Measurements from ENCODE around the gene PATL1. TPM values are rescaled to one million over a fixed set of nuclear protein-coding genes. Genes with fewer than 3 reads are reported as not detected.
"Not testable (repeated sequence)": the region's sequence is repeated elsewhere in the genome, so short reads cannot be mapped to it uniquely, and the experiment has no call there.

PATL1 gene
- total RNA-seq, 2 experiments from 2014 or later = 56.7 to 56.8 TPM

GRCh38 chr11:59692915-59693314 lies 24.1 kb upstream of the PATL1 start:
- DNase-seq = no peak
- CTCF ChIA-PET = interaction anchor here (0.6 kb wide), 1 partner anchor 32 kb away, joined by 5 read pairs; no protein-coding TSS in a partner anchor
- peaks cover 12% of the 10 kb centered on the region for H3K9me3 Mint-ChIP-seq
- intact Hi-C loops (cut with micrococcal nuclease) = no loop called here
- H3K4me1 Mint-ChIP-seq (ENCODE audit: low read depth) = no peaks in the 10 kb centered on the region
- peaks cover 1% of the 10 kb centered on the region for H3K36me3 Mint-ChIP-seq (ENCODE audit: low read depth)
- H3K27me3 Mint-ChIP-seq (ENCODE audit: low read depth) = peaks cover 16% of the 10 kb centered on the region
- no peak overlapping the region for H3K4me3 Mint-ChIP-seq
- H3K27ac Mint-ChIP-seq = no peak overlapping the region

GRCh38 chr11:59691156-59691555 lies 22.3 kb upstream of the PATL1 start:
- no peak for DNase-seq
- H3K9me3 Mint-ChIP-seq = peaks cover 12% of the 10 kb centered on the region
- CTCF ChIA-PET = interaction anchor here (0.6 kb wide), 1 partner anchor 154 kb away, joined by 4 read pairs; no protein-coding TSS in a partner anchor
- no peaks in the 10 kb centered on the region for H3K4me1 Mint-ChIP-seq (ENCODE audit: low read depth)
- peaks cover 18% of the 10 kb centered on the region for H3K27me3 Mint-ChIP-seq (ENCODE audit: low read depth)
- peaks cover 1% of the 10 kb centered on the region for H3K36me3 Mint-ChIP-seq (ENCODE audit: low read depth)
- no peak overlapping the region for H3K4me3 Mint-ChIP-seq
- no peak overlapping the region for H3K27ac Mint-ChIP-seq
- intact Hi-C loops (cut with micrococcal nuclease) = no loop called here

DNA sequence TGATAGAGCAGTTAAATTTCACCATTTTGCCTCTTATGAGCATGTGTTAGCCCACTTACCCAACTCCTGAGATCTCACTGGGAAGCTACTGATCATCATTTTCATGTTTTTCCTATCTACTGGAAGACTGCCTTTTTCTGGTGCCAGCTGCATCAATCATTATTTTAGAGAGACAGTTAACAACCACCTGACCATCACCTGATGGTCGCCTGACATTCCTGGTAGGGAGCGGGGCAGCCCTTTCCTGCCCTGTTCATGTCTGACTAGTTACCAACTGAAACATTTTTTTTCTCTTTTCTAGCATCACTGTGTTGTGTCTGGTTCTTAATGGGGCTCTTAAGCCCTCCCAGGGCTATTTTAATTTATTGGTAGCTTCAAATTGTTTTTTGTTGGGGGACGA lies 20.2 kb upstream of the PATL1 start:
- H3K27me3 Mint-ChIP-seq (ENCODE audit: low read depth) = peaks cover 22% of the 10 kb centered on the region
- H3K27ac Mint-ChIP-seq = no peak overlapping the region
- intact Hi-C loops (cut with micrococcal nuclease) = no loop called here
- H3K4me1 Mint-ChIP-seq (ENCODE audit: low read depth) = no peaks in the 10 kb centered on the region
- peaks cover 12% of the 10 kb centered on the region for H3K9me3 Mint-ChIP-seq
- peaks cover 1% of the 10 kb centered on the region for H3K36me3 Mint-ChIP-seq (ENCODE audit: low read depth)
- CTCF ChIA-PET = no interaction called here
- no peak overlapping the region for H3K4me3 Mint-ChIP-seq
- DNase-seq = no peak

DNA sequence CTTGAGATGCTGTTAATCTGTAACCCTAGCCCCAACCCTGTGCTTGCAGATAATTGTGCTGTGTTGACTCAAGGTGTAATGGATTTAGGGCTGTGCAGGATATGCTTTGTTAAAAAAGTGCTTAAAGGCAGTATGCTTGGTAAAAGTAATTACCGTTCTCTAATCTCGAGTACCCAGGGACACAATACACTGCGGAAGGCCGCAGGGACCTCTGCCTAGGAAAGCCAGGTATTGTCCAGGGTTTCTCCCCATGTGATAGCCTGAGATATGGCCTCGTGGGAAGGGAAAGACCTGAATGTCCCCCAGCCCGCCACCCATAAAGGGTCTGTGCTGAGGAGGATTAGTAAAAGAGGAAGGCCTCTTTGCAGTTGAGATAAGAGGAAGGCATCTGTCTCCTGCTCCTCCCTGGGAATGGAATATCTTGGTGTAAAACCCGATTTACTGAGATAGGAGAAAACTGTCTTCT lies 12.5 kb upstream of the PATL1 start:
- H3K9me3 Mint-ChIP-seq; H3K4me3 Mint-ChIP-seq; H3K27ac Mint-ChIP-seq; CTCF ChIA-PET; H3K36me3 Mint-ChIP-seq (ENCODE audit: low read depth); DNase-seq; intact Hi-C loops (cut with micrococcal nuclease); H3K4me1 Mint-ChIP-seq (ENCODE audit: low read depth): not testable (repeated sequence)
- H3K27me3 Mint-ChIP-seq (ENCODE audit: low read depth) = peaks cover 11% of the 10 kb centered on the region

DNA sequence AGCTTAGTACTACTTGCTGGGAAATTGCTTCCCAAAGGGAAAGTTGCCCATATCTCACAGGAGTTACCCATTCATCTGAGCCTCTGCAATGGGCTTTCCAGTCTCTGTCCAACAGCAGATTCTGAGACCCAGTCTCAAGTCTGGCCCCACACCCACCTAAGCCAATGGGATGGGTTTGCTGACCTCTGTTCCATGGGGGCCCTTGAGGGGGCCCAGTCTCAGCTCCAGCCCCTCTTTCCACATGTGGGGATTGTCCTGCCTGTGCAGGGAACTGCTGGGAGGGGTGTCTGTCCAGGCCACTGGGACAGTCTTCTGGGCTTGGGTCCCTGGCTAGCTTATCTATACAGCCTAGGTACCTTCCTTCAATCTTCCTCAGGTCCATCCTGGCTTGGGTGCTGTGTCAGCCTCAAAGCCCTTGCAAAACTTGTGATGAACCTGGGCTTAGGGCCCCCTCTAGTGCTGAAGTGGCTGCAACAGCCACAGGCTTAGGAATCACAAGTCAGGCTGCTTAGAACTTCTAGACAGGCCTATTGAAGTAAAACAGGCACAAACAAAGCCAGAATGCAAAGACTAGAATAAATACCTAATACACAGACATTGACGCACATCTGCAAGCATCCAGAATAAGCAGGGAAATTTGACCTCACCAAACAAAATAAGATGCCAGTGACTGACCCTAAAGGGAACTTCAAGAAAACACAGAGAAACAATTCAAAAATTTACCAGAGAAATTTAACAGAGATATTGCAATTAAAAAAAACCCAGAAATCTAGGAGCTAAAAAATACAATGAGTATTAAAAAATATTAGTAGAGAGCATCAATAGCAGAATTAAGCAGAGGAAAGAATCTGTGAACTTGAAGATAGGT lies 11.7 kb upstream of the PATL1 start:
- H3K4me1 Mint-ChIP-seq (ENCODE audit: low read depth) = no peaks in the 10 kb centered on the region
- peak; percentile 70 for DNase-seq
- no peak overlapping the region for H3K4me3 Mint-ChIP-seq
- H3K27ac Mint-ChIP-seq = no peak overlapping the region
- intact Hi-C loops (cut with micrococcal nuclease) = loop anchor here (1.0 kb wide), 3 partner anchors 143 to 509 kb away; no protein-coding TSS in a partner anchor
- H3K36me3 Mint-ChIP-seq (ENCODE audit: low read depth) = no peaks in the 10 kb centered on the region
- peaks cover 6% of the 10 kb centered on the region for H3K27me3 Mint-ChIP-seq (ENCODE audit: low read depth)
- no peaks in the 10 kb centered on the region for H3K9me3 Mint-ChIP-seq
- CTCF ChIA-PET = interaction anchor here (0.7 to 1.0 kb wide), 2 partner anchors 27 to 151 kb away, joined by 3 to 4 read pairs; no protein-coding TSS in a partner anchor

DNA sequence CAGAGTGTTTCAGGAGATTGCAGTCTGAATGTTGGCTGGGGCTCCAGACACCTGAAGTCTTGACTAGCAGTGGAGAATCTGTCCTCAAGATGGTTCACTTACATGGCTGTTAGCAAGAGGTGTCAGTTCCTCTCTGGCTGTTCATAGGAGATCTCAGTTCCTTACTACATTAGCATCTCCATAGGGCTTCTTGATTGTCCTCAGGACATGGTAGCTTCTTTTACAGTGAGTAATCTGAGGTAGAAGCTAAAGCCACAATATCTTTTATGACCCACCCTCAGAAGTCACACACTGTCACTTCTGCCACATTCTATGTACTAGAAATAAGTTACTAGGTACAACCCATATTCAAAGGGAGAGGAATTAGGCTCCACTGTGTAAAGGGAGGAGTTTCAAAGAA lies 10.5 kb upstream of the PATL1 start:
- Mint-ChIP-seq H3K4me1 (ENCODE audit: low read depth) (no peaks in the 10 kb centered on the region), H3K27me3 (ENCODE audit: low read depth) (peaks cover 3% of the 10 kb centered on the region), H3K4me3 (no peak overlapping the region), H3K27ac (no peak overlapping the region), H3K36me3 (ENCODE audit: low read depth) (no peaks in the 10 kb centered on the region), H3K9me3 (no peaks in the 10 kb centered on the region)
- DNase-seq = no peak
- CTCF ChIA-PET = interaction anchor here (1.0 kb wide), 1 partner anchor 150 kb away, joined by 3 read pairs; no protein-coding TSS in a partner anchor
- intact Hi-C loops (cut with micrococcal nuclease) = loop anchor here (10.0 kb wide), 1 partner anchor 395 kb away; no protein-coding TSS in a partner anchor

- intact Hi-C loops (cut with micrococcal nuclease) = loop anchor here (10.0 kb wide), 1 partner anchor 394 kb away; no protein-coding TSS in a partner anchor
- no peak for DNase-seq
- no peaks in the 10 kb centered on the region for H3K9me3 Mint-ChIP-seq
- H3K27ac Mint-ChIP-seq = no peak overlapping the region
- CTCF ChIA-PET = no interaction called here
- no peak overlapping the region for H3K4me3 Mint-ChIP-seq
- H3K36me3 Mint-ChIP-seq (ENCODE audit: low read depth) = no peaks in the 10 kb centered on the region
- peaks cover 3% of the 10 kb centered on the region for H3K27me3 Mint-ChIP-seq (ENCODE audit: low read depth)
- H3K4me1 Mint-ChIP-seq (ENCODE audit: low read depth) = no peaks in the 10 kb centered on the region
Measured at GRCh38 chr11:59678813-59679165, 10.0 kb upstream of the PATL1 start.

- Mint-ChIP-seq H3K27ac (no peak overlapping the region), H3K36me3 (ENCODE audit: low read depth) (no peaks in the 10 kb centered on the region), H3K4me3 (no peak overlapping the region), H3K27me3 (ENCODE audit: low read depth) (no peaks in the 10 kb centered on the region), H3K9me3 (no peaks in the 10 kb centered on the region), H3K4me1 (ENCODE audit: low read depth) (no peaks in the 10 kb centered on the region)
- CTCF ChIA-PET = interaction anchor here (0.9 to 1.6 kb wide), 2 partner anchors 140 to 249 kb away, joined by 4 to 5 read pairs; no protein-coding TSS in a partner anchor
- intact Hi-C loops (cut with micrococcal nuclease) = loop anchor here (10.0 kb wide), 1 partner anchor 393 kb away; no protein-coding TSS in a partner anchor
- no peak for DNase-seq
Measured at GRCh38 chr11:59678118-59678812, 9.4 kb upstream of the PATL1 start.

DNA sequence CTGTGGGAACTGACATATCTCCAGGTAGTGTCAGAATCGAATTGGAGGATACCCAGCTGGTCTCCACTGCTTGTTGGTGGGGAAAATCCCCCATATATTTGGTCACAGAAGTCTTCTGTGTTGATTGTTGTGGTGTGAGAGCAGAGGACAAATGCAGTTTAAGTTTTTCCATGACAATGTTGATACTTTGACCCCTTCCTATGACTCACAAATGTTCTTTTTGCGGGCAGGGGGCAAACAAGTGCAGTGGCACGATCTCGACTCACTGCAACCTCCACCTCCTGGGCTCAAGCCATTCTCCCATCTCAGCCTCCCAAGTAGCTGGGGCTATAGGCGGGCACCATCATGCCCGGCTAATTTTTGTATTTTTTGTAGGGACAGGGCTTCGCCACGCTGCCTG lies 7.4 kb upstream of the PATL1 start:
- Mint-ChIP-seq H3K4me1 (ENCODE audit: low read depth) (no peaks in the 10 kb centered on the region), H3K4me3 (no peak overlapping the region), H3K27me3 (ENCODE audit: low read depth) (no peaks in the 10 kb centered on the region), H3K9me3 (no peaks in the 10 kb centered on the region), H3K27ac (no peak overlapping the region), H3K36me3 (ENCODE audit: low read depth) (no peaks in the 10 kb centered on the region)
- intact Hi-C loops (cut with micrococcal nuclease) = loop anchor here (10.0 kb wide), 1 partner anchor 391 kb away; no protein-coding TSS in a partner anchor
- CTCF ChIA-PET = interaction anchor here (0.6 to 0.7 kb wide), 2 partner anchors 45 to 47 kb away, joined by 3 to 4 read pairs; no protein-coding TSS in a partner anchor
- no peak for DNase-seq

DNA sequence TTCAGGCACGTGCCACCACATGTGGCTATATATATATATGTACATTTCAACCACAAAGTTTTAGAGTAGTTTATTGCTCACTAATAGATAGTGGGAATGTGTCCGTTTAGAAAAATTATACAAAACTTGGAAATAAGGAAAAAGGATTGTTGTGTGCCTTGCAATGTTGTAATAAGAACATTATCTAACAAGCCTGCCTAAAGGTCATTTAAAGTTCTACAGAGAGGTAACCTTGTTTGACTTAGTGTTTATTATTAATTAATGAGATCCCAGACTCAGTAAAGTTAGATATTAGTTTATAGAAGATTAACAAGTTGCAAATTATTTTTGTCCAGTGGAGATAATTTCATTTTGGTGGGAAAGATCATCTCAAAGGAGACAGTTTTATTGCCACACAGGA lies 5.5 kb upstream of the PATL1 start:
- H3K36me3 Mint-ChIP-seq (ENCODE audit: low read depth) = no peaks in the 10 kb centered on the region
- H3K4me1 Mint-ChIP-seq (ENCODE audit: low read depth) = peaks cover 6% of the 10 kb centered on the region
- H3K9me3 Mint-ChIP-seq = no peaks in the 10 kb centered on the region
- DNase-seq = no peak
- no peak overlapping the region for H3K27ac Mint-ChIP-seq
- no peak overlapping the region for H3K4me3 Mint-ChIP-seq
- CTCF ChIA-PET = no interaction called here
- no peaks in the 10 kb centered on the region for H3K27me3 Mint-ChIP-seq (ENCODE audit: low read depth)
- intact Hi-C loops (cut with micrococcal nuclease) = loop anchor here (10.0 kb wide), 1 partner anchor 389 kb away; no protein-coding TSS in a partner anchor

DNA sequence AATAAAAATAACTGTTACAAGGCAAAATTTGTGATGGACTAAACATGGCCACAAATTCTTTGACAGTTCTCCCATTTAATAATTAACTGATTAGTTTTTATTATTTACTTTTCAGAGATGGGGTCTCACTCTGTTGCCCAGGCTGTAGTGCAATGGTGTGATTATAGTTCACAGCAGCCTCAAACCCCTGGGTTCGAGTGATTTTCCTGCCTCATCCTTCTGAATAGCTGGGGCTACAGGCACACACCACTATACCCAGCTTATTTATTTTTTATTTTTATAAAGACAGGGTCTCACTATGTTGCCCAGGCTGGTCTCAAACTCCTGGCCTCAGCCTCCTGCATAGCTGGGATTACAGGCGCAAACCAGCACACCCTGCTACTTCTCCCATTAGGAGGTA lies 4.5 kb upstream of the PATL1 start:
- intact Hi-C loops (cut with micrococcal nuclease) = loop anchor here (10.0 kb wide), 1 partner anchor 388 kb away; no protein-coding TSS in a partner anchor
- CTCF ChIA-PET = no interaction called here

DNA sequence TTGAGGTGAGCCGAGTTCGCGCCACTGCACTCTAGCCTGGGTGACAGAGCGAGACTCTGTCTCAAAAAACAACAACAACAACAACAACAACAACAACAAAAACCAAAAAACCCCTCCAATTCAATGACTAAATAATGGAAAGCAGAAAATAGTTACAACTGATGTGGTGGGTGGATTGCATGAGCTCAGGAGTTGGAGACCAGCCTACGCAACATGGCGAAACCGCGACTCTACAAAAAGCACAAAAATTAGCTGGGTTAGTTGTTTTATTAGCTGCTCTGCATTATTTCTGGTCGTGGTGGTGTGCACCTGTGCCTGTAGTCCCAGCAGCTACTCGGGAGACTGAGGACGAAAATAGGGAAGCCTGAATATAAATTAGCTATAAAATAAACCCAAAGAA lies 2.6 kb upstream of the PATL1 start:
- CTCF ChIA-PET = interaction anchor here (0.9 kb wide), 1 partner anchor 134 kb away, joined by 4 read pairs; no protein-coding TSS in a partner anchor
- H3K4me1 Mint-ChIP-seq (ENCODE audit: low read depth) = peaks cover 24% of the 10 kb centered on the region
- intact Hi-C loops (cut with micrococcal nuclease) = loop anchor here (10.0 kb wide), 1 partner anchor 387 kb away; no protein-coding TSS in a partner anchor
- H3K9me3 Mint-ChIP-seq = no peaks in the 10 kb centered on the region
- H3K27ac Mint-ChIP-seq = no peak overlapping the region
- no peak overlapping the region for H3K4me3 Mint-ChIP-seq
- DNase-seq = no peak
- H3K36me3 Mint-ChIP-seq (ENCODE audit: low read depth) = peaks cover 14% of the 10 kb centered on the region
- H3K27me3 Mint-ChIP-seq (ENCODE audit: low read depth) = no peaks in the 10 kb centered on the region

More for the DNA sequence above, 4.5 kb upstream of the PATL1 start:
- Mint-ChIP-seq H3K27me3 (ENCODE audit: low read depth) (no peaks in the 10 kb centered on the region), H3K4me1 (ENCODE audit: low read depth) (peaks cover 6% of the 10 kb centered on the region), H3K36me3 (ENCODE audit: low read depth) (no peaks in the 10 kb centered on the region), H3K9me3 (no peaks in the 10 kb centered on the region), H3K4me3 (no peak overlapping the region), H3K27ac (no peak overlapping the region)
- no peak for DNase-seq

All from activated naive CD4-positive, alpha-beta T cell treated with anti-CD3 and anti-CD28 coated beads for 36 hours (primary cell).